Activated T-cell treated with anti-CD3 and anti-CD28 coated beads for 48 hours (primary cell): ENCODE measurements around the gene AKT1.
"Not testable (repeated sequence)": the region's sequence is repeated elsewhere in the genome, so short reads cannot be mapped to it uniquely, and the experiment has no call there.

Source experiments
- DNase-seq: peaks from one replicate; pipeline ENCODE4 v3.0.0-alpha.2; 2020; ENCODE audit warnings: low read depth

AKT1 gene

GRCh38 chr14:104738375-104739019, 57.1 kb downstream of the AKT1 start:
- DNase-seq: no peak

DNA sequence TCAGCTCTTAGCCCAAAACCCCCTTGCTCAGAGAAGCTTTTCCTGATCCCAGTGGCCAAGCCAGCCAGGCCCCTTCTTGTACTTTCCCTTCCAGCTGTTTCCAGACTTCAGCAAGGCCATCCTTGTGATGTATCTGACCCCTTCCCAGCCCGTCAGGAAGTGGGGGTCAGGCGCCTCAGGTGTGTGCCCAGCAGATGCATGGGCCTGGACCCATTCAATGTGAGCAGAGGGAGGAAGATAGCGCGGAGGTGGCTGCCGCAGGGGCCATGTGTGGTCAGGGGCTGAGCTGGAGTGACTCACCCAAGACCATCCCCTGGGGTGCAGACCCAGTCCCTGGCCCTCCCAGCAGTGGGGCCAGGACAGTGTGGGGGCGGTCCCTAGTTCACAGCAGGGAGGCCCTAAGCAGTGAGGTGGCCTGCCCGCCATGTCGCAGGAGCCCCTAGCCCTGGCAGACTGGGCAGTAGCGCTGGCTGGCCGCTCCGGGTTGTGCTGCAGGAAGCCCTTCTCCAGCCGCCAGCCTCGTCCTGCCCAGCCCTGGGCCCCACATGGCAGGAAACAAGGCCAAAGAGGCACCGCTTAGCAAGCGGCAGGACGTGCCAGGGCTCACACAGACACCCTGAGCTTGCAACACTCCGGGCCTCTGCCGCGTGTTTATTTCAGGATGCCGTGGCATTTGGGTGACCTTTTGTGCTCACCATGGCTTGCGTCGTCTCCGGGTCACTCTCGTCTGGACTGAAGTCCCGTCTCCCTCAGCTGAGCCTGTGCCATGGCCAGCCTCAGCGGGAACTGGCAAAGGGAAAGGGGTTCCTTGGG, 59.5 kb downstream of the AKT1 start:
- DNase-seq: no peak

- no peak for DNase-seq
Measured at GRCh38 chr14:104734991-104735779, 60.4 kb downstream of the AKT1 start.

GRCh38 chr14:104734601-104734990, 61.0 kb downstream of the AKT1 start:
- no peak for DNase-seq

DNA sequence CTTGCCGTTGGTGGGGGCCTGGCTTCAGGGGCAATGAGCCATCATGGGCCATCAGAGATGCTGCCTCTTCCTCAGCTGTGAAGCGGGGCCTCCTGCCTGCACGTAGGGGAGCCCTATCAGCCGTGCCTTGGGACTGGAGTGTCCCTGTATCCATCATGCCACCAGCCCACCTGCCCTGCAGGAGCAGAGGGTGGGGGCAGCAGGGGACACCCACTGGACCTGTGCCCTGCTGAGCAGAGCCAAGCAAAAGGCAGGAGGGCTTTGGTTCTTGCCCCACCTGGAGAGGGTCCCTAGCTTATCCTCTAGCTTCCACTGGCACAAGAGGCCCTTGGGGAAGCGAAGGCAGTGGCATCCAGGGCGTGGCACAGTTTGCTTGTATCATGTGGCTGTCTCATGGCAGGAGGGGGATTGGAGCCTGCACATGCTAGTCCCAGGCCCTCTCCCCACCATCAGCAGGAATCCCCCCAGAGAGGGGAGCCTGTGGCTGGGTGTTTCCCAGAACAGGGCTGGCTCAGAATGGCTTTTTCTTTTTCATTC, 61.4 kb downstream of the AKT1 start:
- DNase-seq: no peak

DNA sequence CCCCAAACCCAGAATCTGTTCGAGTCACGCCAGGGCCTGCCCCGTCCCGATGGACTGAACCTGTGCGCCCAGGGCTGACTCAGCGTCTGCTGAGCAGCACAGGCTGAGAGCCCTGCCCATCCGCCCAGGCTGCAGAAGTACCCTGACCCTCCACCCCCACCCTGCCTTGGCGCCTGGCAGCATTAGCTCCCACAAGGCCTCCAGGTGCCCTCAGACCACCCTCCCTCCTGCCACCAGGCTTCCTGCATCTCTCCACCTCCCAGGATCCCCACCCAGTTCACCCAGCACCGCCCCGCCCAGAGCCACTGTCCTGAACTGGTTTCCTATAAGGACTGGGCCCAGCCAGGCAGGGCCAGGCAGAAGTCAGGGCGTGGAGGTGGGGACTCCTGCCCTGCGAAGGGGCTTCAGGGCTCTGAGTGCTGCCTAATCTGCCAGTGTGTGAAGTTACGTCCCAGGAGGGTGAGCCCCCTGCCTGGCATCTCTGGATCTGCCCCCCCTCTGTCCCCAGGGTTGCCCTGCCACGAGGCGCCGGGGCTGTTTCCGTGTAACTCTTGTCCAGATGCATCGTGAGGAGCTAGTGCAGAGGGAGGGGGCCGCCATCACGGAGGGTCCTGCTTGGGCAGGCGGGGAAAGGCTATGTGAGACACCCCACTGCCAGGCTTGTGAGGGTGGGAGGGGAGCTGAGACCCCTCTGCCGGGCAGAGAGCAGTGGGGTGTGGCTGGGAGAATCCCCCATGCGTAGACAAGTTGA, 62.4 kb downstream of the AKT1 start:
- DNase-seq: no peak

DNA sequence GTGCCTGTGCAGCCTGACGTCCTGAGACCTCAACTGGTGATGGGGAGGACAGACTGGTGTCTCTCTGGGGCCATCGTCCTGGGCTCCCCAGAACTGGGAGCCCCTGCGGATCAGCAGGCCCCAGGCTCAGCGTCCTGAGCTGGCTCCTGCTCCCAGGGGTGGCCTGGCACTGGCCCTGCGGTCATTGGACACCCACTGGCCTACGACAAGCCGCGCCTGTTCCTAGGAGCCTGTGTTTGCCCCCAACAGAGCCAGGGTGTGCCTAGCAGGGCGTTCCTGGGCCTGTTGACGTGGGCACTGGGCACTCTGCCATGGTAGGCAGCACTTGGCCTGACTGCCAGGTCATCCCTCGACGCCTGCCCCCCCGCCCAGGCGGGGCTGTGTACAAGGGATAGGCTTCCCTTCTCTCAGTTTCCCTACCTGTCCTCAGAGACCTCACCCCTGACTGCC, 63.2 kb downstream of the AKT1 start:
- no peak for DNase-seq

- no peak for DNase-seq
Measured at GRCh38 chr14:104731320-104732294, 63.9 kb downstream of the AKT1 start.

DNA sequence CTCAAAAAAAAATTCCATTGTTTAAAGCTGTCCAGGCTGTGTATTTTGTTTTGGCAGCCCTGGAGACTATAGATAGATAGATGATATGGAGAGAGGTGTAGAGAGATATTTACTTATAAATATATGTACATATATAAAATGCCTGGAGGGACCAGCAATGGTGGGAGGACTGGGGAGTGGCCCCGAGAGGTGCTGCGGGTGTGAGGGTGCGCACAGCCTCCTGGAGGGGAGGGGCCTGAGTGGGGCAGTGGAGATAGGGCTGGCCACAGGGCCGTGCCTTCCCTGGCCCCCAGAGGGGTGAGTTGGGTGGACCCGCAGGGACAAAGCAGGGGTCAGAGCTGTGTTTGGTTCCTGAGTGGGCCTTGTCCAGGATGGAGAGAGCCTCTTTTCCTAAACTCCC, 65.1 kb downstream of the AKT1 start:
- no peak for DNase-seq

GRCh38 chr14:104729835-104730181, 65.7 kb downstream of the AKT1 start:
- DNase-seq: no peak

- DNase-seq: not testable (repeated sequence)
Measured at GRCh38 chr14:104729176-104729834, 66.2 kb downstream of the AKT1 start.

- DNase-seq: no peak
Measured at GRCh38 chr14:104728631-104729030, 66.9 kb downstream of the AKT1 start.

DNA sequence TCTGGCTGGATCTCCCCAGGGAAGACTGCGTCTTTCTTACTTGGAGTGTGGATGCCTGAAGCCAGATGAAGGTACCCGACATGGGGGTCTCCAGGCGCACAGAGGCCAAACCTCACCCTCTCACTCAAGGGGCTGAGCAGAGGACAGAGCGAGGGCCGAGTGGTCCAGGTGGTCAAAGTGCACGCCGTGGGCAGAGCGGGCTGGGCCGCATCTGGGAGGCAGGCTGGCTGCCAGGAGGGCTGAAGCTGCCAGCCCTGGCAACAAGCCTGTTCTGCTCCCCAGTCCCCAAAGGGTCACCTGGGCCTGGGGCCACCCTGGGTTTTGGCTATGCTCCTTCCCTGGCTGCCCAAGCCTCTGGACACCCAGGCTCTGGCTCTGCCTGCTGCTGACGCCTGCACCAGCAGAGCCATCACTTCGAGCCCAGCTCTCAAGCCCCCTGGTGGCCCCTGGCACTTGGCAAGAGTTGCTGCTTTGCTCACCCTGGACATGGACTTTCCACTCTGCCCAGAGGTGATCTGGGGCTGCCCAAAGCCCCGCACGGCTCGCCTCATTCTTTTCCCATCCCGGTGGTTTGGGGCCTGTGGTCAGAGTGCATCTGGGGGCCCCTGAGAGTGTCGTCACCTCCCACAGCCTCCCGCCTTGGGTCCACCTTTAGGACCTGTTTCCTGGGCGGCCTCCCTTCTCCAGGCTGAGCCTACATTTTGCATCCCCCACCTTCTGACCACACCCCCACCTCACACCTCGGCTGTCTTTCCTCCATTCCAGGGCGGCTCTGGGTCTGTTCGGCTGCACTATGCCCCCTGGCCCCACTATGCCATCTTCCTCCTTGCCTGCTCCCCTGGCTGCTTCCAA, 68.7 kb downstream of the AKT1 start:
- DNase-seq: no peak

DNA sequence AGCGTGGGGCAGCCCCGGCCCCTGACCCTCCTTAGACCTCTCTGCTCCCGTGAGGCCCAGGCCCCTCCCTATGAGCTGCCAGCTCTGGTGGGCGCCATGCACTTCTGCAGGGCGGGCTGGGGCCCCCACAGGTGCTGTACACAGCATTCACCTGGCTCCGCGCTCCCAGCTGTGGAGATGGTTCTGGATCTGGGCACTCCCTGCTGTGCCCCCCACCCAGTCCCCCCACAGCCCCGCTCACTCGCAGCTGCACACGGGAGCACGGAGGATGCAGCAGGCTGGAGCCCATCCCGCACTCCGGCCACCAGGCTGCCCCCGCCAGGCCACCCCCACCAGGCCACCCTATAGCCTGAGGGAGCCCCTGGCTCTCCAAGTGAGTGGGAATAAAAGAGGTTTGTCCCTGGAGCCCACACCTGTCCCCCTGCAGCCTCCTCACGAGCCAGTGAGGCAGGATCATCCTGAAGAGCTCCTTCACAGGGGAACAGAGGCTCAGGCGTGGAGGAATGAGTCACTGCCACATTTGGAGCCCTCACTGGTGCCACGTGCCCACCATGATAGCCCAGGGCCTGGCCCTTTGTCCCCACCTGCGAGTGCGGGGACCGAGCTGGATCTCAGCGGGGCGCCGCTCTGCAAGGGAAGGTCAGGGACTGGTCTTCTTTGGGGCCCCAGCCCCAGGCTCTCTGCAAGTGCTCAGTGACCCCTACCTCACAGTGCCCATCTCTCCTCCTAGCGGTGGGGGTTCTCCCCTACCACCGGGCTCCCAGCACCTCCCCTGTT, 69.6 kb downstream of the AKT1 start:
- DNase-seq: no peak

DNA sequence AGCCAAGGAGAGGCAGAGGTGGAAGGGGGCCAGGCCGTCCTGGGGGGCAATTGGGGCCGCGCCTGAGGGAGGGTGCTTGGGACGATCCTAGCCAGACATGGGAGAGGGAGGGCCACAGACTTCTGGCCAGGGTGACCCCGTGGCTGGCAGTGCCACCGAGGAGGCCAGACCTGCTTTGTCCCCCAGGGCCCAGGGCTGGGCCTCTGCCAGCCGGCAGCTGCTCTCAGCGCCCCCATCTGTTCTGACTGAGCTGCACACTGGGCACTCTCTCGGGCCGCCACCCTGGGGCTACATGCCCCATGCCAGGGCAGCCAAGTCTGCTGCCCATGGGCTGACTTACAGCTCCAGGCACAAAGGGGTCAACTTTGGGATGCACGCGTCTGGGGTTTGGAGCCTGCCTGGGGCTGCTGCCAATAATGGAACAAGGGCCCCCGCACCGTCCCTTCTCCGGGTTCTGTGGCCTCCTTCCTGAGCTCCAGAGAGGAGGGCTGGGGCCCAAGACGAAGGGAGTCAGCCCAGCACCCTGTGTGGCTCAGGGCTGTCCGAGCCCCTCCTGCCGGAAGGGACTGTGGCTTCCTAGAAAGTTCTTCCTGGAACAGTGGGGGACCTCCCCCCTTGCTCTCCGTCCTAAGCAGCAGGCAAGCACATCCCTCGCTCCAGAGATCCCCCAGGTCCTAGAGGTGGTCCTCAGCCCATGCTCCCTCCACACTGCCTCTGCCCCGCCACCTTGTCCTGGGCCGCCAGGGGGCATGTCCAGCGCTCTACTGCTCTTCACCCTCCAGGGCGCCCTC, 70.4 kb downstream of the AKT1 start:
- no peak for DNase-seq

- no peak for DNase-seq
Measured at GRCh38 chr14:104724407-104724980, 71.1 kb downstream of the AKT1 start.
